Right atrium auricular region (tissue), 2 donors: Measurements from ENCODE around the gene EFCAB11. TPM values are rescaled to one million over a fixed set of nuclear protein-coding genes. Genes with fewer than 3 reads are reported as not detected.
A peak's percentile ranks its signal among the peaks of the same experiment; 100 is the strongest.

Experiments
- DNase-seq: peaks from one replicate; pipeline ENCODE4 v3.0.0-alpha.2; 2019; ENCODE audit warnings: low spot score
- H3K27ac ChIP-seq, 2 donors: fragments of 200-600 bp; sonication (generic); 1 replicate in 1 of 2; 2 replicates in 1 of 2; pipeline ENCODE4 v1.5.1; 2016 to 2019
- H3K27me3 ChIP-seq, 2 donors: fragments of 200-600 bp; sonication (generic); one replicate each; pipeline versions ENCODE4 v1.5.1 to v1.6.0; 2017 to 2019
- H3K36me3 ChIP-seq: fragments of 200-600 bp; sonication (generic); one replicate; pipeline ENCODE4 v1.5.1; 2016
- H3K4me1 ChIP-seq, 2 donors: fragments of 200-600 bp; sonication (generic); one replicate each; pipeline versions ENCODE4 v1.5.1 to v1.6.0; 2017 to 2019
- H3K4me3 ChIP-seq, 2 donors: fragments of 200-600 bp; sonication (generic); 1 replicate in 1 of 2; 2 replicates in 1 of 2; pipeline ENCODE4 v1.5.1; 2017 to 2019; ENCODE audit warnings: mild to moderate bottlenecking in 1 of 2, moderate library complexity in 1 of 2
- H3K9me3 ChIP-seq, 2 donors: fragments of 200-600 bp; sonication (generic); one replicate each; pipeline ENCODE4 v1.5.1; 2019
- total RNA-seq, 2 donors: library from RNA; depleted of rRNA; stranded (reverse); fragments of >200 nt; gene quantifications; one replicate each; pipeline ENCODE4 v1.1.0, GENCODE V29; 2016
- TF ChIP-seq, protein P1 (sequence below), 2 donors: fragments of 200-600 bp; sonication (generic); IDR thresholded peaks; one replicate each; pipeline ENCODE4 v1.5.1; 2019; ENCODE audit warnings: antibody characterized with exemption in 2 of 2

Gene EFCAB11
- total RNA-seq, 2 donors from 2014 or later, result 2.0 to 2.2 TPM

DNA sequence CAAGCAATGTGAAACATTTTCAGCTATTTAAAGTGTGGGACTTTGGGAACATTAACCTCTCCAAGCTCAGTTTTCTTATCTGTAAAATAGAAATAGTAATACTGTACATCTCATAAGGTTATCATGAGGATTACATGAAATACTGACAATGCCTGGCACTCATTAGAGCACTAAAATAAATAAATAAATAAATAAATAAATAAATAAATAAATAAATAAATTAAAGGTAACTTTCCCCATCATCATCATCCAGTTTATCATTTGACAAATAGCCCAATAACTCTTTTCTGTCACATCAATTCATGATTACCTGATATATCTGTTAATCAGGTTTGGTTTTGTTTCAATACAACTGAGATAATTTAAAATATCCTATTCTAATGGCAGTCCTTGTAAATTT is 48.5 kb downstream of the EFCAB11 start:
- no peaks in the 10 kb centered on the region for H3K27me3 ChIP-seq
- H3K9me3 ChIP-seq, result no peaks in the 10 kb centered on the region
- no peaks in the 10 kb centered on the region for H3K36me3 ChIP-seq
- TF ChIP-seq, protein P1, sequence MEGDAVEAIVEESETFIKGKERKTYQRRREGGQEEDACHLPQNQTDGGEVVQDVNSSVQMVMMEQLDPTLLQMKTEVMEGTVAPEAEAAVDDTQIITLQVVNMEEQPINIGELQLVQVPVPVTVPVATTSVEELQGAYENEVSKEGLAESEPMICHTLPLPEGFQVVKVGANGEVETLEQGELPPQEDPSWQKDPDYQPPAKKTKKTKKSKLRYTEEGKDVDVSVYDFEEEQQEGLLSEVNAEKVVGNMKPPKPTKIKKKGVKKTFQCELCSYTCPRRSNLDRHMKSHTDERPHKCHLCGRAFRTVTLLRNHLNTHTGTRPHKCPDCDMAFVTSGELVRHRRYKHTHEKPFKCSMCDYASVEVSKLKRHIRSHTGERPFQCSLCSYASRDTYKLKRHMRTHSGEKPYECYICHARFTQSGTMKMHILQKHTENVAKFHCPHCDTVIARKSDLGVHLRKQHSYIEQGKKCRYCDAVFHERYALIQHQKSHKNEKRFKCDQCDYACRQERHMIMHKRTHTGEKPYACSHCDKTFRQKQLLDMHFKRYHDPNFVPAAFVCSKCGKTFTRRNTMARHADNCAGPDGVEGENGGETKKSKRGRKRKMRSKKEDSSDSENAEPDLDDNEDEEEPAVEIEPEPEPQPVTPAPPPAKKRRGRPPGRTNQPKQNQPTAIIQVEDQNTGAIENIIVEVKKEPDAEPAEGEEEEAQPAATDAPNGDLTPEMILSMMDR (IDR thresholded peaks at IDR 0.05), result no peak
- H3K4me3 ChIP-seq, result no peak overlapping the region
- H3K27ac ChIP-seq, result no peak overlapping the region
- H3K4me1 ChIP-seq, result no peaks in the 10 kb centered on the region
- DNase-seq, result no peak

DNA sequence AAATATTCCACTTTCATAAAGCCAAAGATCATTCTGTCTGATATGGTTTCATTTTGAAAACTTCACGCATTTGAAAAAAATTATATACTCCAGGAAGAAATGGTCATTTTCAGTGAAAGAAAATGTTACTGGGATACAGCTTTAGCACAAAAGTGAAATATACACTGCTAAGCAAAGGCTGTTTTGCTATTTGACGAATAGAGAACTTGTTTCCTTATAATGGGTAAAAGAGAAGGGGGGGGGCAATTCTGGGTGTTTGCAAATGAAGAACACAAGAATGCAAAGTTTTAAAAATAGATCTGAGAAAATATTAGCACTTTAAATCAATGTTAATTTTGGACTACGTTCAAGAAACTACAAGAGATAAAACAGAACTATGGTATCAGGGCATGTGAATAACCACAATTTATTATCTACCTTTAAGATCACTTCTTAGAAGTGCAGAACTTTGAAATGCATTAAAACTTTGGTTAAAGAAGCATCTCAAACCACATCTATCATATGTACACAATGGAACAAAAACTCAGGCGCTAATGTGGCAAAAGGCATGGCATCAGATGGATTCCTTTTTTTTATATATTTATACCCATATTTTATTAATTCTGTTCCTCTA is 51.1 kb downstream of the EFCAB11 start:
- no peaks in the 10 kb centered on the region for H3K36me3 ChIP-seq
- no peak for DNase-seq
- H3K4me1 ChIP-seq, result no peaks in the 10 kb centered on the region
- no peak overlapping the region for H3K27ac ChIP-seq
- no peaks in the 10 kb centered on the region for H3K9me3 ChIP-seq
- TF ChIP-seq, protein P1 (IDR thresholded peaks at IDR 0.05), result no peak
- H3K4me3 ChIP-seq, result no peak overlapping the region
- no peaks in the 10 kb centered on the region for H3K27me3 ChIP-seq

DNA sequence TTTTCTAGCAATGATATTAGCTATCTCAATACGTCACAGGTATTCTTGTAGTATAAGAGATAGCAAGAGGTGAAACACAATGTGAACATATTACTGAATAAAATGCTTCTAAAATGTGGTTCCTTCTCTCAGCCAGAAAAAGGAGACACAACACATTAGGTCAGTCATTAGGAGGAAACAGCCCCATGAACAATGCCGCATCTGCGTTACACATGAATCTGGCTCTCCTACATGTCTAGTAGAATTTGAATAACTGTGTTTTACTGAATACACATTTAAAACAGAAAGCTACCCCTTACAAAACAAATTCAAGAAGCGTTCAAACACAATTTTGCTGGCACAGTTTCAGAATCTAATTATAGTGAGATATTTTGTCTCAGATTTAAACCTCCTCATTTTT is 51.6 kb downstream of the EFCAB11 start:
- TF ChIP-seq, protein P1 (IDR thresholded peaks at IDR 0.05), result no peak
- H3K9me3 ChIP-seq, result no peaks in the 10 kb centered on the region
- H3K27me3 ChIP-seq, result no peaks in the 10 kb centered on the region
- no peaks in the 10 kb centered on the region for H3K4me1 ChIP-seq
- H3K27ac ChIP-seq, result no peak overlapping the region
- DNase-seq, result no peak
- H3K36me3 ChIP-seq, result no peaks in the 10 kb centered on the region
- no peak overlapping the region for H3K4me3 ChIP-seq

DNA sequence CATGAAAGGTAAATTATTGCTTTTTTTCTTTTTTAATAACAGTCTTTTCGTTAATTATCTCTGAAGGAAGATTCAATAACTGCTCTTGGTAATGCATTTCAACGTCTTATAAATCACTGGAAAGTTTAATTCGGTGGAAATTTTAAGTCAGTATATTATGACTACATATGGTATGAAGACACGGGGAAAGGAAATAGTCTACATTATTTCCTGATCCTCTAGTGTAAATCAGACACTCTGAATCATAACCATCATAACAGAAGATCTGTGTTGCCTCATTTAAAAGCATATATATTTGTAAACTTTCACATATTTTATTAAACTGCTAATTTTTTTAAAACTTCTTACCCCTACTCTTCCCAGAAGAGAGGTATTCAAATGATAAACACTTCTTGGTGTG is 53.7 kb downstream of the EFCAB11 start:
- Histone ChIP-seq H3K4me3 (no peak overlapping the region), H3K4me1 (no peaks in the 10 kb centered on the region), H3K27ac (no peak overlapping the region), H3K9me3 (no peaks in the 10 kb centered on the region), H3K27me3 (no peaks in the 10 kb centered on the region), H3K36me3 (no peaks in the 10 kb centered on the region)
- TF ChIP-seq, protein P1 (IDR thresholded peaks at IDR 0.05), result no peak
- DNase-seq, result no peak

DNA sequence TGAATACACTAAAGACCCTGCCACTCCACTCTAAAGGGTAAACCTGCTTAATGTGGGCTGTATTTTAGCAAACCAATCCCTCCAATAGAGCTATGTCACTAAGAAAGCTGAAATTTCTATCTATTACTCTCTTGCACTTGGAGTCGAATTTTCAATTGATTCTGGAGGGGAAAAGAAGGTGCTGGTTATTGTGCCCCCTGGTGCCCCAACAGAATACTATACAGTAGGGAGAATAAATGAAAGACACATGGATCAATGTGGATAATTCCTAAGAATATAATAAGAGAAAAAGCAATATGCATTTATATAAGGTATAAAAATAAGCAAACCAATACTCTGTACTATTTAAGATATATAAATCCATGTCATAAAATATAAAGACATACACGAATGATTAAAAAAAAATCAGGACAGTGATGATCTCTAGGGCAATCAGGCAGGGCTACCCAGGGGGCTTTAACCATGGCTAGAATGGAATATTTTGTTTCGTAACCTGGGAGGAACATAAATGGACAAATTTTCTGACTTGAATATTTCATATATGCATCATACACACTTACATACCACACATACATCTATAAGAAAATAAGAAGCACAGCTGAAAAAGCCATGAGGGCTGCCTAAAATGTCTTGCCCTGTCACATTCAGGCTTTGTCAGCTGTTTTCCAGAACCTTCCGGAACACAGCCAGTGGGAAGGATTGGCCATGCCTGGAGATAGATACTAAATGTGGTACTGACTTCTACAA is 54.4 kb downstream of the EFCAB11 start:
- no peaks in the 10 kb centered on the region for H3K4me1 ChIP-seq
- H3K27ac ChIP-seq, result no peak overlapping the region
- H3K4me3 ChIP-seq, result no peak overlapping the region
- H3K27me3 ChIP-seq, result no peaks in the 10 kb centered on the region
- DNase-seq, result no peak
- no peaks in the 10 kb centered on the region for H3K9me3 ChIP-seq
- H3K36me3 ChIP-seq, result no peaks in the 10 kb centered on the region
- TF ChIP-seq, protein P1 (IDR thresholded peaks at IDR 0.05), result peak; percentile 46 to 70
